ENCODE data around the gene HPS3. TPM values are rescaled to one million over a fixed set of nuclear protein-coding genes. Genes with fewer than 3 reads are reported as not detected.

The HPS3 gene
- total RNA-seq, 1 donor from 2014 or later = 24.1 TPM

DNA sequence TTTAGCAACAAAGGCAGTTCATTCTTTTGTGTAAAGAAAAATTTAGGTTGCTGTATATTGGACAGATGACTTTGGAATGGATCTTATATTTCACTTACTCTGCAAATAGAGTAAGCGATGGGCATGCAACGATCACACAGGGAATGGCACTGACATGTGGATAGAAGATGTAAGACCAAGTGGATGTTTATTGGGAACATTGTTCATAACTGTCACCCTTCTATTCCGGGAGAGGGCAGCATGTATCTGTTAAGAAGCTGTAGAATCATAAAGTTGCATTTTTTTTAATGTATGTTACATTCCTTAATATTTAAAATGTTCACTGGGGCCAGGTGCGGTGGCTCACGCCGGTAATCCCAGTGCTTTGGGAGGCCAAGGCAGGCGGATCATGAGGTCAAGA, 41.2 kb downstream of the HPS3 start:
- Mint-ChIP-seq H3K27me3 (no peaks in the 10 kb centered on the region), H3K36me3 (ENCODE audit: insufficient read depth) (peaks cover 36% of the 10 kb centered on the region)

GRCh38 chr3:149174901-149175300, 45.5 kb downstream of the HPS3 start:
- DNase-seq (ENCODE audit: low spot score, unreplicated experiment) = no peak
- no peak for TF ChIP-seq CTCF (IDR thresholded peaks at IDR 0.05; ENCODE audit: unreplicated experiment)
- Mint-ChIP-seq H3K27me3 (no peaks in the 10 kb centered on the region), H3K4me3 (ENCODE audit: low read depth) (no peak overlapping the region), H3K27ac (no peak overlapping the region), H3K9me3 (ENCODE audit: low read depth) (peaks cover 6% of the 10 kb centered on the region), H3K4me1 (ENCODE audit: low read depth) (no peaks in the 10 kb centered on the region), H3K36me3 (ENCODE audit: insufficient read depth) (peaks cover 38% of the 10 kb centered on the region)

More for the DNA sequence above, 41.2 kb downstream of the HPS3 start:
- Mint-ChIP-seq H3K9me3 (ENCODE audit: low read depth) (no peaks in the 10 kb centered on the region), H3K27ac (no peak overlapping the region), H3K4me1 (ENCODE audit: low read depth) (no peaks in the 10 kb centered on the region), H3K4me3 (ENCODE audit: low read depth) (no peak overlapping the region)
- no peak for DNase-seq (ENCODE audit: low spot score, unreplicated experiment)
- no peak for TF ChIP-seq CTCF (IDR thresholded peaks at IDR 0.05; ENCODE audit: unreplicated experiment)

DNA sequence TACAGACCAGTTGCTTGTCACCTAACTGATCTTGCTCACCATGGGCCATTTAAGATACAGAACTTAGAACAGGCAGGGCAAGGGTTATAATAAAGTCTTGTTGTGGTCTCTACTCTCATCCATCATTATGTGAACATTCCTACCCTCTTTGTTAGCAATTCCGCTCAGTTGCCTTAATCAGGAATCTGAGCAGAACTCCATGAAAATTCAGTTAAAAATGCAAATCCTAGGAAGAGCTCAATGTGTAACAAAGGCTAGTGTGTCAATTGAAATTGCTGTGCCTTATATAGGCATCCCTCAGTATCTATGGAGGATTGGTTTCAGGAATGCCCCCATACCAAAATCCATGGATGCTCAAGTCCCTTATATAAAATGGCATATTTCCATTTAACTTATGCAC, 47.7 kb downstream of the HPS3 start:
- Mint-ChIP-seq H3K9me3 (ENCODE audit: low read depth) (peaks cover 6% of the 10 kb centered on the region), H3K27ac (no peak overlapping the region), H3K4me3 (ENCODE audit: low read depth) (no peak overlapping the region), H3K27me3 (no peaks in the 10 kb centered on the region), H3K4me1 (ENCODE audit: low read depth) (no peaks in the 10 kb centered on the region), H3K36me3 (ENCODE audit: insufficient read depth) (peaks cover 32% of the 10 kb centered on the region)
- DNase-seq (ENCODE audit: low spot score, unreplicated experiment) = no peak
- no peak for TF ChIP-seq CTCF (IDR thresholded peaks at IDR 0.05; ENCODE audit: unreplicated experiment)

- H3K27ac Mint-ChIP-seq = no peak overlapping the region
- no peaks in the 10 kb centered on the region for H3K4me1 Mint-ChIP-seq (ENCODE audit: low read depth)
- DNase-seq (ENCODE audit: low spot score, unreplicated experiment) = no peak
- H3K9me3 Mint-ChIP-seq (ENCODE audit: low read depth) = peaks cover 6% of the 10 kb centered on the region
- H3K27me3 Mint-ChIP-seq = no peaks in the 10 kb centered on the region
- H3K36me3 Mint-ChIP-seq (ENCODE audit: insufficient read depth) = peaks cover 20% of the 10 kb centered on the region
- no peak for TF ChIP-seq CTCF (IDR thresholded peaks at IDR 0.05; ENCODE audit: unreplicated experiment)
- H3K4me3 Mint-ChIP-seq (ENCODE audit: low read depth) = no peak overlapping the region
Measured at GRCh38 chr3:149179220-149179619, 49.8 kb downstream of the HPS3 start.

- peaks cover 15% of the 10 kb centered on the region for H3K36me3 Mint-ChIP-seq (ENCODE audit: insufficient read depth)
- DNase-seq (ENCODE audit: low spot score, unreplicated experiment) = no peak
- TF ChIP-seq CTCF (IDR thresholded peaks at IDR 0.05; ENCODE audit: unreplicated experiment) = no peak
- H3K27ac Mint-ChIP-seq = no peak overlapping the region
- H3K4me1 Mint-ChIP-seq (ENCODE audit: low read depth) = no peaks in the 10 kb centered on the region
- H3K27me3 Mint-ChIP-seq = no peaks in the 10 kb centered on the region
- peaks cover 6% of the 10 kb centered on the region for H3K9me3 Mint-ChIP-seq (ENCODE audit: low read depth)
- no peak overlapping the region for H3K4me3 Mint-ChIP-seq (ENCODE audit: low read depth)
Measured at GRCh38 chr3:149180057-149180573, 50.7 kb downstream of the HPS3 start.
